Trophoblast cell (in vitro differentiated cells and primary cell): ENCODE results near the gene VGLL3.
"Not testable (repeated sequence)": the region's sequence is repeated elsewhere in the genome, so short reads cannot be mapped to it uniquely, and the experiment has no call there.

Source experiments
- DNase-seq, 2 donors: peaks; one replicate each; pipeline ENCODE4 v3.0.0-alpha.2; 2016
- H2AFZ ChIP-seq: 2 replicates; pipeline ENCODE4 v1.6.1; 2013; ENCODE audit warnings: low read length, moderate library complexity, mild to moderate bottlenecking; ENCODE audit not compliant: insufficient read depth, poor library complexity
- H2AK5ac ChIP-seq: 2 replicates; pipeline ENCODE4 v1.6.1; 2013; ENCODE audit warnings: mild to moderate bottlenecking, low read length
- H2BK120ac ChIP-seq: 2 replicates; pipeline ENCODE4 v1.6.1; 2013; ENCODE audit warnings: low read length, mild to moderate bottlenecking, moderate library complexity; ENCODE audit not compliant: insufficient read depth, poor library complexity
- H2BK12ac ChIP-seq: 2 replicates; pipeline ENCODE4 v1.6.1; 2013; ENCODE audit warnings: mild to moderate bottlenecking, low read length, moderate library complexity
- H2BK5ac ChIP-seq: 2 replicates; pipeline ENCODE4 v1.6.1; 2013; ENCODE audit warnings: low read length, low read depth, moderate library complexity, mild to moderate bottlenecking; ENCODE audit not compliant: poor library complexity
- H3K14ac ChIP-seq: 2 replicates; pipeline ENCODE4 v1.6.1; 2013; ENCODE audit warnings: mild to moderate bottlenecking, low read length
- H3K18ac ChIP-seq: 2 replicates; pipeline ENCODE4 v1.6.1; 2013; ENCODE audit warnings: mild to moderate bottlenecking, low read length
- H3K23ac ChIP-seq: 2 replicates; pipeline ENCODE4 v1.6.1; 2013; ENCODE audit warnings: low read length
- H3K27ac ChIP-seq: 2 replicates; pipeline ENCODE4 v1.5.1; 2013; ENCODE audit warnings: low read depth, mild to moderate bottlenecking, inconsistent platforms, low read length, moderate library complexity
- H3K27me3 ChIP-seq: 2 replicates; pipeline ENCODE4 v1.6.1; 2013; ENCODE audit warnings: inconsistent platforms, mild to moderate bottlenecking, low read length, moderate library complexity; ENCODE audit not compliant: insufficient read depth
- H3K36me3 ChIP-seq, 2 experiments: 1 replicate in 1 of 2; 2 replicates in 1 of 2; pipeline ENCODE4 v1.6.1; 2013; ENCODE audit warnings: low read length in 2 of 2, mild to moderate bottlenecking in 2 of 2, moderate library complexity in 1 of 2; ENCODE audit not compliant: insufficient read depth in 2 of 2, control insufficient read depth in 1 of 2
- H3K4ac ChIP-seq: 2 replicates; pipeline ENCODE4 v1.6.1; 2013; ENCODE audit warnings: low read depth, mild to moderate bottlenecking, low read length, moderate library complexity
- H3K4me1 ChIP-seq, 2 experiments: 1 replicate in 1 of 2; 2 replicates in 1 of 2; pipeline ENCODE4 v1.6.1; 2013; ENCODE audit warnings: low read length in 2 of 2, mild to moderate bottlenecking in 2 of 2, moderate library complexity in 1 of 2; ENCODE audit not compliant: insufficient read depth in 2 of 2, control insufficient read depth in 1 of 2
- H3K4me2 ChIP-seq: 2 replicates; pipeline ENCODE4 v1.6.1; 2013; ENCODE audit warnings: inconsistent platforms, mild to moderate bottlenecking, low read length, moderate library complexity
- H3K4me3 ChIP-seq: 2 replicates; pipeline ENCODE4 v1.5.1; 2013; ENCODE audit warnings: mild to moderate bottlenecking, low read depth, low read length, inconsistent platforms
- H3K79me1 ChIP-seq: one replicate; pipeline ENCODE4 v1.6.1; 2013; ENCODE audit warnings: low read length
- H3K79me2 ChIP-seq: 2 replicates; pipeline ENCODE4 v1.6.1; 2013; ENCODE audit warnings: low read length, mild to moderate bottlenecking; ENCODE audit not compliant: control insufficient read depth, insufficient read depth, poor library complexity
- H3K9ac ChIP-seq: 2 replicates; pipeline ENCODE4 v1.6.1; 2013; ENCODE audit warnings: mild to moderate bottlenecking, low read length
- H3K9me3 ChIP-seq: 2 replicates; pipeline ENCODE4 v1.6.1; 2013; ENCODE audit warnings: low read depth, mild to moderate bottlenecking, control low read depth, inconsistent platforms, low read length; ENCODE audit not compliant: insufficient read depth
- H4K12ac ChIP-seq: 2 replicates; pipeline ENCODE4 v1.6.1; 2013; ENCODE audit warnings: low read depth, mild to moderate bottlenecking, low read length, moderate library complexity
- H4K8ac ChIP-seq: 2 replicates; pipeline ENCODE4 v1.6.1; 2013; ENCODE audit warnings: low read depth, mild to moderate bottlenecking, low read length, moderate library complexity
- H4K91ac ChIP-seq: one replicate; pipeline ENCODE4 v1.6.1; 2013; ENCODE audit warnings: low read depth, mild to moderate bottlenecking, low read length, moderate library complexity
- WGBS: extraction: QIAGEN DNeasy Blood & Tissue Kit; methylation state at CpG from one replicate; pipeline ENCODE4 v1.1.7; 2013; ENCODE audit warnings: missing lambda C conversion rate; ENCODE audit not compliant: insufficient read length, insufficient coverage; ENCODE audit errors: extremely low coverage; 5-methylcytosine and 5-hydroxymethylcytosine counted together

Gene VGLL3

GRCh38 chr3:86978111-86978551 is 12.8 kb downstream of the VGLL3 start:
- Histone ChIP-seq H3K23ac (no peak overlapping the region), H2BK5ac (no peak overlapping the region), H2AFZ (no peak overlapping the region), H3K9me3 (no peaks in the 10 kb centered on the region), H3K18ac (no peak overlapping the region), H2AK5ac (no peak overlapping the region), H3K4me1 (no peaks in the 10 kb centered on the region), H4K8ac (no peak overlapping the region), H3K4ac (no peak overlapping the region), H4K12ac (no peak overlapping the region), H3K27me3 (no peaks in the 10 kb centered on the region), H2BK12ac (no peak overlapping the region), H2BK120ac (no peak overlapping the region), H3K79me1 (no peaks in the 10 kb centered on the region), H3K14ac (no peak overlapping the region), H3K4me3 (no peak overlapping the region), H3K27ac (no peak overlapping the region), H4K91ac (no peak overlapping the region), H3K36me3 (no peaks in the 10 kb centered on the region), H3K79me2 (no peaks in the 10 kb centered on the region), H3K4me2 (no peak overlapping the region), H3K9ac (no peak overlapping the region)
- DNase-seq = peak; percentile 66 to 80
- WGBS = no CpG with 5 or more reads among the region's 6 CpGs

- no peaks in the 10 kb centered on the region for H3K79me2 ChIP-seq
- no peak overlapping the region for H3K9ac ChIP-seq
- H3K79me1 ChIP-seq = peaks cover under 1% of the 10 kb centered on the region
- no peak overlapping the region for H4K12ac ChIP-seq
- H2AK5ac ChIP-seq = no peak overlapping the region
- no peak overlapping the region for H4K8ac ChIP-seq
- H2BK120ac ChIP-seq = no peak overlapping the region
- H3K14ac ChIP-seq = no peak overlapping the region
- H3K4me1 ChIP-seq = no peaks in the 10 kb centered on the region
- no peak overlapping the region for H3K4me2 ChIP-seq
- no peak overlapping the region for H2AFZ ChIP-seq
- no peak overlapping the region for H3K18ac ChIP-seq
- H3K4ac ChIP-seq = no peak overlapping the region
- no peaks in the 10 kb centered on the region for H3K36me3 ChIP-seq
- H2BK5ac ChIP-seq = no peak overlapping the region
- H4K91ac ChIP-seq = no peak overlapping the region
- H3K23ac ChIP-seq = no peak overlapping the region
- no peak overlapping the region for H3K27ac ChIP-seq
- peak; percentile 62 to 85 for DNase-seq
- H2BK12ac ChIP-seq = no peak overlapping the region
- no peaks in the 10 kb centered on the region for H3K9me3 ChIP-seq
- no peaks in the 10 kb centered on the region for H3K27me3 ChIP-seq
- H3K4me3 ChIP-seq = no peak overlapping the region
Observed at GRCh38 chr3:86976219-86976618, 14.7 kb downstream of the VGLL3 start.

GRCh38 chr3:86974177-86974576 is 16.8 kb downstream of the VGLL3 start:
- H2BK120ac ChIP-seq, H2BK12ac ChIP-seq, H3K36me3 ChIP-seq: not testable (repeated sequence)

GRCh38 chr3:86973440-86973839 is 17.5 kb downstream of the VGLL3 start:
- DNase-seq = peak; percentile 87 to 97
- no peak overlapping the region for H2BK12ac ChIP-seq
- H2BK120ac ChIP-seq = no peak overlapping the region
- H3K4me2 ChIP-seq = no peak overlapping the region
- no peak overlapping the region for H2AFZ ChIP-seq
- no peak overlapping the region for H3K23ac ChIP-seq
- WGBS = no CpG with 5 or more reads among the region's 3 CpGs
- H3K36me3 ChIP-seq = peaks cover 4% of the 10 kb centered on the region in 2 experiments
- no peak overlapping the region for H3K14ac ChIP-seq
- no peak overlapping the region for H4K8ac ChIP-seq
- peak overlapping the region; percentile 49 for H3K27ac ChIP-seq
- H3K4me3 ChIP-seq = no peak overlapping the region
- H3K27me3 ChIP-seq = no peaks in the 10 kb centered on the region
- H2BK5ac ChIP-seq = no peak overlapping the region
- no peaks in the 10 kb centered on the region for H3K79me2 ChIP-seq
- H3K4ac ChIP-seq = no peak overlapping the region
- H4K12ac ChIP-seq = no peak overlapping the region
- H3K9me3 ChIP-seq = peaks cover 2% of the 10 kb centered on the region
- H3K18ac ChIP-seq = no peak overlapping the region
- no peak overlapping the region for H4K91ac ChIP-seq
- H3K9ac ChIP-seq = no peak overlapping the region
- H2AK5ac ChIP-seq = no peak overlapping the region
- peaks cover 0 to 5% of the 10 kb centered on the region in 2 experiments for H3K4me1 ChIP-seq
- peaks cover 1% of the 10 kb centered on the region for H3K79me1 ChIP-seq

More at GRCh38 chr3:86974177-86974576, 16.8 kb downstream of the VGLL3 start:
- not testable (repeated sequence) for H4K8ac ChIP-seq, H3K9ac ChIP-seq, H3K27me3 ChIP-seq, H4K12ac ChIP-seq, H3K18ac ChIP-seq, H3K4me3 ChIP-seq, H2AFZ ChIP-seq, H3K4me2 ChIP-seq, H4K91ac ChIP-seq, H3K23ac ChIP-seq, H3K27ac ChIP-seq, H3K79me2 ChIP-seq, H3K14ac ChIP-seq, H2AK5ac ChIP-seq, H3K4ac ChIP-seq, H3K4me1 ChIP-seq, H3K79me1 ChIP-seq, H3K9me3 ChIP-seq
- DNase-seq = peak in 1 of 2 donors; percentile 21
- peak overlapping the region; percentile 39 for H2BK5ac ChIP-seq
- no CpG with 5 or more reads among the region's 8 CpGs for WGBS
